Panc1 (cell line): ENCODE measurements around the gene MDFI. TPM values are rescaled to one million over a fixed set of nuclear protein-coding genes. Genes with fewer than 3 reads are reported as not detected.

Experiments used
- ATAC-seq: fragments of 200-7000 bp; cut with Tn5 transposase; 2 replicates; pipeline ENCODE4 v1.9.1; 2020; ENCODE audit warnings: mild to moderate bottlenecking, moderate library complexity
- BruUV-seq: library from RNA; stranded (reverse); fragments of 400-500 nt; replicated peaks from 2 replicates; lab custom pipeline; 2021; lab: Mats Ljungman, UMichigan
- CTCF ChIA-PET: fragments of 300-600 bp; sonication (Branson Sonifier 250); formaldehyde crosslinking; loops from one replicate; lab custom pipeline; 2022; ENCODE audit warnings: antibody characterized with exemption; lab: Charles Lee
- POLR2A ChIA-PET: fragments of 300-600 bp; sonication (Branson Sonifier 250); formaldehyde crosslinking; loops from one replicate; lab custom pipeline; 2022; ENCODE audit warnings: antibody characterized with exemption; lab: Charles Lee
- DNase-seq: peaks from one replicate; pipeline ENCODE4 v3.0.0-alpha.2; 2010; ENCODE audit warnings: low read depth, low spot score
- H3K27ac ChIP-seq: 2 replicates; pipeline ENCODE4 v1.5.1; 2011; ENCODE audit warnings: mild to moderate bottlenecking, low read length, inconsistent platforms
- H3K27me3 ChIP-seq: fragments of 200-500 bp; sonication (Bioruptor generic); 2 replicates; pipeline ENCODE4 v1.6.0; 2014; ENCODE audit warnings: low read length, inconsistent platforms; ENCODE audit not compliant: control insufficient read depth, insufficient read depth
- H3K36me3 ChIP-seq: fragments of 200-500 bp; sonication (Bioruptor generic); 2 replicates; pipeline ENCODE4 v1.5.1; 2014; ENCODE audit warnings: inconsistent platforms, mild to moderate bottlenecking, low read length, moderate library complexity; ENCODE audit not compliant: control insufficient read depth, insufficient read depth
- H3K4me1 ChIP-seq: 2 replicates; pipeline ENCODE4 v1.5.1; 2011; ENCODE audit warnings: inconsistent platforms, mild to moderate bottlenecking, low read length, moderate library complexity; ENCODE audit not compliant: control insufficient read depth, insufficient read depth
- H3K4me3 ChIP-seq, 2 experiments: 2 replicates each; pipeline ENCODE4 v1.5.1; 2011 to 2012; ENCODE audit warnings: low read depth in 2 of 2, low read length in 2 of 2, mild to moderate bottlenecking in 2 of 2, inconsistent platforms in 1 of 2, moderate library complexity in 1 of 2
- H3K9me3 ChIP-seq: fragments of 200-500 bp; sonication (Bioruptor generic); 2 replicates; pipeline ENCODE4 v1.5.1; 2014; ENCODE audit warnings: low read depth, mild to moderate bottlenecking, inconsistent platforms, low read length, moderate library complexity; ENCODE audit not compliant: control insufficient read depth, insufficient read depth
- POLR2AphosphoS5 ChIP-seq: IDR thresholded peaks from 2 replicates; pipeline ENCODE4 v1.6.1; 2012; ENCODE audit warnings: mild to moderate bottlenecking, low read depth, low read length, moderate library complexity
- SIN3A ChIP-seq: IDR thresholded peaks from 2 replicates; pipeline ENCODE4 v1.6.1; 2012; ENCODE audit warnings: low read depth, mild to moderate bottlenecking, low read length, moderate library complexity, borderline replicate concordance; ENCODE audit not compliant: insufficient read depth
- TCF7L2 ChIP-seq: IDR thresholded peaks from 2 replicates; pipeline ENCODE4 v1.6.1; 2011; ENCODE audit warnings: mild to moderate bottlenecking, low read depth, low read length, inconsistent platforms
- in situ Hi-C: cut with HindIII; loops from 2 replicates; pipeline ENCODE4 v1.10.0; 2016; ENCODE audit warnings: low sequenced_read_pairs, low pct_unique_long_range_greater_than_20kb
- intact Hi-C: fragments of 100-400 bp; cut with micrococcal nuclease; formaldehyde crosslinking; loops from one replicate; pipeline ENCODE4 v1.10.0; 2022; ENCODE audit not compliant: unreplicated experiment
- total RNA-seq: library from RNA; stranded (reverse); gene quantifications from one replicate; pipeline ENCODE4 v1.2.1, GENCODE V29; 2021; ENCODE audit not compliant: unreplicated experiment
- TF ChIP-seq, protein P1 (sequence below): fragments of 450-650 bp; IDR thresholded peaks from 2 replicates; pipeline ENCODE4 v1.5.1; 2017; ENCODE audit warnings: mild to moderate bottlenecking
- TF ChIP-seq, protein P2 (sequence below), 2 experiments: IDR thresholded peaks; 2 replicates each; pipeline ENCODE4 v1.6.1; 2011 to 2012; ENCODE audit warnings: low read depth in 2 of 2, control low read depth in 1 of 2, low read length in 1 of 2, mild to moderate bottlenecking in 1 of 2, moderate library complexity in 1 of 2; ENCODE audit not compliant: insufficient read depth in 1 of 2

The MDFI gene
- total RNA-seq, 1 experiment from 2014 or later = 0.54 TPM

DNA sequence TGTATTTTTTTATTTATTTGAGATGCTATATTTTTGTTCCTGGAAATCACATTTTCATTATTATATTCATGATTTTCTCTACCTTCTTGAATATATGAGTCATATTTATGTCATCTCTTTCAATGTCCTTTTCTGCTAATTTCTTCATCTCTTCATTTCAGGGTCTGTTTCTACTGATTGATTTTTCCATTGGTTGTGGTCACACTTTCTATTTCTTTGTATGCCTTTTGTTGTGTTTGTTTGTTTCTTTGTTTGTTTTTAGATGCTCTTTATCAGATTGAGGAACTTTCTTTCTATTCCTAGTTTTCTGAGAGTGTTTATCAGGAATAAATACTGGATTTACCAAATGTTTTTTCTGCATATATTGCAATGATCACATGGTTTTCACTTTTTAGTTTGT is 16.9 kb upstream of the MDFI start:
- intact Hi-C loops = no loop called here
- H3K27me3 ChIP-seq = no peaks in the 10 kb centered on the region
- ATAC-seq (no peak), DNase-seq (no peak)
- no TSS peak for BruUV-seq
- H3K36me3 ChIP-seq = no peaks in the 10 kb centered on the region
- no peak overlapping the region for H3K27ac ChIP-seq
- H3K4me3 ChIP-seq = no peak overlapping the region
- ChIA-PET CTCF (no interaction called here), POLR2A (no interaction called here)
- TF ChIP-seq, protein P1, sequence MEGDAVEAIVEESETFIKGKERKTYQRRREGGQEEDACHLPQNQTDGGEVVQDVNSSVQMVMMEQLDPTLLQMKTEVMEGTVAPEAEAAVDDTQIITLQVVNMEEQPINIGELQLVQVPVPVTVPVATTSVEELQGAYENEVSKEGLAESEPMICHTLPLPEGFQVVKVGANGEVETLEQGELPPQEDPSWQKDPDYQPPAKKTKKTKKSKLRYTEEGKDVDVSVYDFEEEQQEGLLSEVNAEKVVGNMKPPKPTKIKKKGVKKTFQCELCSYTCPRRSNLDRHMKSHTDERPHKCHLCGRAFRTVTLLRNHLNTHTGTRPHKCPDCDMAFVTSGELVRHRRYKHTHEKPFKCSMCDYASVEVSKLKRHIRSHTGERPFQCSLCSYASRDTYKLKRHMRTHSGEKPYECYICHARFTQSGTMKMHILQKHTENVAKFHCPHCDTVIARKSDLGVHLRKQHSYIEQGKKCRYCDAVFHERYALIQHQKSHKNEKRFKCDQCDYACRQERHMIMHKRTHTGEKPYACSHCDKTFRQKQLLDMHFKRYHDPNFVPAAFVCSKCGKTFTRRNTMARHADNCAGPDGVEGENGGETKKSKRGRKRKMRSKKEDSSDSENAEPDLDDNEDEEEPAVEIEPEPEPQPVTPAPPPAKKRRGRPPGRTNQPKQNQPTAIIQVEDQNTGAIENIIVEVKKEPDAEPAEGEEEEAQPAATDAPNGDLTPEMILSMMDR = no peak
- TF ChIP-seq POLR2AphosphoS5 (no peak), TCF7L2 (no peak), SIN3A (no peak)
- in situ Hi-C loops = no loop called here
- H3K4me1 ChIP-seq = no peaks in the 10 kb centered on the region
- peaks cover 3% of the 10 kb centered on the region; the same call in 1 of the 2 replicates for H3K9me3 ChIP-seq

DNA sequence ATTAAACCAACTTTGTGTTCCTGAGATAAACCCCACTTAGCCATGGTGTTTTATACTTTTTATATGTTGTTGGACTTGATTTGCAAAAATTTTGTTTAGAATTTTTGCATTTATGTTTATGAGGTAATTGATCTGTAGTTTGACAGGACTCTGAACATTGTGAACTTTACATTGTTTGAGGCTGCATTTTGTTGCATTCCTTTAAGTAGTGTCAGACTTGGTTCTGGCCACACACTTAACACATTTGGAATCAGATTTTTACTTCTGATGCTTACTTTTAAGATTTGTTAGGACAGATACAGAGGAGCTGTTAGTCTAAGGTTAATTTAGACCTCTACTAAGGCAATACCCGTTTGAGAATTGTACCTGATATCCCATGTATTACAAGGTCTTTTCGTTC is 16.5 kb upstream of the MDFI start:
- POLR2A ChIA-PET = no interaction called here
- CTCF ChIA-PET = no interaction called here
- H3K9me3 ChIP-seq = peaks cover 3% of the 10 kb centered on the region; the same call in 1 of the 2 replicates
- BruUV-seq = no TSS peak
- TF ChIP-seq POLR2AphosphoS5 = no peak
- TF ChIP-seq, protein P1 = no peak
- TF ChIP-seq, protein P2, sequence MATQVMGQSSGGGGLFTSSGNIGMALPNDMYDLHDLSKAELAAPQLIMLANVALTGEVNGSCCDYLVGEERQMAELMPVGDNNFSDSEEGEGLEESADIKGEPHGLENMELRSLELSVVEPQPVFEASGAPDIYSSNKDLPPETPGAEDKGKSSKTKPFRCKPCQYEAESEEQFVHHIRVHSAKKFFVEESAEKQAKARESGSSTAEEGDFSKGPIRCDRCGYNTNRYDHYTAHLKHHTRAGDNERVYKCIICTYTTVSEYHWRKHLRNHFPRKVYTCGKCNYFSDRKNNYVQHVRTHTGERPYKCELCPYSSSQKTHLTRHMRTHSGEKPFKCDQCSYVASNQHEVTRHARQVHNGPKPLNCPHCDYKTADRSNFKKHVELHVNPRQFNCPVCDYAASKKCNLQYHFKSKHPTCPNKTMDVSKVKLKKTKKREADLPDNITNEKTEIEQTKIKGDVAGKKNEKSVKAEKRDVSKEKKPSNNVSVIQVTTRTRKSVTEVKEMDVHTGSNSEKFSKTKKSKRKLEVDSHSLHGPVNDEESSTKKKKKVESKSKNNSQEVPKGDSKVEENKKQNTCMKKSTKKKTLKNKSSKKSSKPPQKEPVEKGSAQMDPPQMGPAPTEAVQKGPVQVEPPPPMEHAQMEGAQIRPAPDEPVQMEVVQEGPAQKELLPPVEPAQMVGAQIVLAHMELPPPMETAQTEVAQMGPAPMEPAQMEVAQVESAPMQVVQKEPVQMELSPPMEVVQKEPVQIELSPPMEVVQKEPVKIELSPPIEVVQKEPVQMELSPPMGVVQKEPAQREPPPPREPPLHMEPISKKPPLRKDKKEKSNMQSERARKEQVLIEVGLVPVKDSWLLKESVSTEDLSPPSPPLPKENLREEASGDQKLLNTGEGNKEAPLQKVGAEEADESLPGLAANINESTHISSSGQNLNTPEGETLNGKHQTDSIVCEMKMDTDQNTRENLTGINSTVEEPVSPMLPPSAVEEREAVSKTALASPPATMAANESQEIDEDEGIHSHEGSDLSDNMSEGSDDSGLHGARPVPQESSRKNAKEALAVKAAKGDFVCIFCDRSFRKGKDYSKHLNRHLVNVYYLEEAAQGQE (IDR thresholded peaks at IDR 0.05; ENCODE audit: insufficient read depth in 1 of 2, low read depth in 2 of 2, low read length in 1 of 2) = no peak
- DNase-seq (no peak), ATAC-seq (no peak)
- no peaks in the 10 kb centered on the region for H3K4me1 ChIP-seq
- intact Hi-C loops (no loop called here), in situ Hi-C loops (no loop called here)
- no peak overlapping the region for H3K4me3 ChIP-seq
- H3K27me3 ChIP-seq = no peaks in the 10 kb centered on the region
- H3K36me3 ChIP-seq = no peaks in the 10 kb centered on the region
- no peak overlapping the region for H3K27ac ChIP-seq
